H1 (cell line): ENCODE results near the gene TMEM151B. TPM values are rescaled to one million over a fixed set of nuclear protein-coding genes. Genes with fewer than 3 reads are reported as not detected.

Experiments
- NRF1 ChIP-seq: IDR thresholded peaks from 2 replicates; pipeline ENCODE4 v1.6.1; 2011; ENCODE audit warnings: mild to moderate bottlenecking, low read depth, low read length, improper control_type of control experiment
- polyA plus RNA-seq, 7 experiments: library from polyadenylated mRNA; depleted of rRNA in 3 of 7; stranded (reverse) in 5 of 7; unstranded in 2 of 7; fragments of >200 nt in 5 of 7; fragments of 200-250 nt in 2 of 7; gene quantifications; 1 replicate in 5 of 7; 2 replicates in 1 of 7; 4 replicates in 1 of 7; pipeline versions ENCODE4 v1.2.1 to v1.2.3, GENCODE V29; 2011 to 2013; ENCODE audit warnings: missing spikeins in 2 of 7, mixed read lengths in 2 of 7
- total RNA-seq: library from RNA; stranded (reverse); fragmentation: NEBNext Ultra II Directional; extraction: Animal tissue kit (Norgen Biotek cat#: 25700); gene quantifications from 2 replicates; pipeline ENCODE4 v1.2.1, GENCODE V29; 2021

Gene TMEM151B
- total and polyA plus RNA-seq, 2 of the 8 experiments (the other 6 are each of a cell fraction or from before 2014, with no cell fraction given), result 8.0 to 15.5 TPM

DNA sequence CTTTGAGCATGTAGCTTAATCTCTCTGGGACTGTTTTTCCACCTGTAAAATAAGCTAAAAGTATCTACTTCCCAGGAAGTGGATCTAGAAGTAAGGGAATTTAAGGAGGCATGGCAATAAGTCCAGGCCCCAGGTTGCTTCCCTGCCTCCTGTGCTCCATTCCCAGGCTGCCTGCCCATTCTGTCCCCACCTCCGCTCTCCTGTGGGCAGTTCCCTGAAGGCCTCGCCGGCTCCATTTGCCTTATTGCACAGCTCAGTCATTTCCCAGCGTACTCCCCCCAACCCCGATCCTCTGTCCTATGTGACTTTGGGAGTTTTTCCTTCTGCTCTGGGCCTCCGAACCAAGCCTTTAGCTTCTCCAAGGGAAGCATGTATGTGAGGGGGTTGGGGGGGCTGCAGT lies 42.2 kb upstream of the TMEM151B start (continued):
- no peak for TF ChIP-seq NRF1
